ENCODE data around the gene TRIO.

TRIO gene

GRCh38 chr5:14299666-14300065 lies 156.5 kb downstream of the TRIO start:
- TF ChIP-seq CTCF (IDR thresholded peaks at IDR 0.05; ENCODE audit: control insufficient read depth, extremely low read depth, insufficient read depth) = no peak
- no peak overlapping the region for H3K4me3 ChIP-seq (ENCODE audit: low read depth, low read length)
- no peak for DNase-seq (ENCODE audit: low read depth)

- no peak for DNase-seq (ENCODE audit: low read depth)
- no peak overlapping the region for H3K4me3 ChIP-seq (ENCODE audit: low read depth, low read length)
- TF ChIP-seq CTCF (IDR thresholded peaks at IDR 0.05; ENCODE audit: control insufficient read depth, extremely low read depth, insufficient read depth) = no peak
Measured at GRCh38 chr5:14301186-14301585, 158.0 kb downstream of the TRIO start.

GRCh38 chr5:14302330-14302729 lies 159.2 kb downstream of the TRIO start:
- no peak for DNase-seq (ENCODE audit: low read depth)
- H3K4me3 ChIP-seq (ENCODE audit: low read depth, low read length) = no peak overlapping the region
- no peak for TF ChIP-seq CTCF (IDR thresholded peaks at IDR 0.05; ENCODE audit: control insufficient read depth, extremely low read depth, insufficient read depth)

- no peak for DNase-seq (ENCODE audit: low read depth)
Measured at GRCh38 chr5:14305045-14305444, 161.9 kb downstream of the TRIO start.

GRCh38 chr5:14306329-14306815 lies 163.2 kb downstream of the TRIO start:
- no peak for TF ChIP-seq CTCF (IDR thresholded peaks at IDR 0.05; ENCODE audit: control insufficient read depth, extremely low read depth, insufficient read depth)
- DNase-seq (ENCODE audit: low read depth) = no peak
- no peak overlapping the region for H3K4me3 ChIP-seq (ENCODE audit: low read depth, low read length)

More at GRCh38 chr5:14305045-14305444, 161.9 kb downstream of the TRIO start:
- no peak for TF ChIP-seq CTCF (IDR thresholded peaks at IDR 0.05; ENCODE audit: control insufficient read depth, extremely low read depth, insufficient read depth)
- no peak overlapping the region for H3K4me3 ChIP-seq (ENCODE audit: low read depth, low read length)

GRCh38 chr5:14308384-14309154 lies 165.4 kb downstream of the TRIO start:
- TF ChIP-seq CTCF (IDR thresholded peaks at IDR 0.05; ENCODE audit: control insufficient read depth, extremely low read depth, insufficient read depth) = no peak
- no peak for DNase-seq (ENCODE audit: low read depth)

GRCh38 chr5:14309199-14309598 lies 166.1 kb downstream of the TRIO start:
- no peak overlapping the region for H3K4me3 ChIP-seq (ENCODE audit: low read depth, low read length)
- no peak for TF ChIP-seq CTCF (IDR thresholded peaks at IDR 0.05; ENCODE audit: control insufficient read depth, extremely low read depth, insufficient read depth)
- DNase-seq (ENCODE audit: low read depth) = no peak

More at GRCh38 chr5:14308384-14309154, 165.4 kb downstream of the TRIO start:
- no peak overlapping the region for H3K4me3 ChIP-seq (ENCODE audit: low read depth, low read length)
